B cell (primary cell): ENCODE results near the gene MRTFB. TPM values are rescaled to one million over a fixed set of nuclear protein-coding genes. Genes with fewer than 3 reads are reported as not detected.

Experiments used
- ATAC-seq: fragments of 200-7000 bp; cut with Tn5 transposase; one replicate; pipeline ENCODE4 v1.10.0; 2021; ENCODE audit warnings: low read depth, mild to moderate bottlenecking, moderate number of reproducible peaks, moderate library complexity
- CTCF ChIA-PET: fragments of 350-600 bp; sonication (Branson Sonifier 250); formaldehyde crosslinking; loops from one replicate; lab custom pipeline; 2021; ENCODE audit warnings: antibody characterized with exemption, inconsistent platforms; lab: Charles Lee
- POLR2A ChIA-PET: fragments of 350-600 bp; sonication (Branson Sonifier 250); formaldehyde crosslinking; loops from one replicate; lab custom pipeline; 2021; ENCODE audit warnings: antibody characterized with exemption; lab: Charles Lee
- DNase-seq: peaks from one replicate; pipeline ENCODE4 v3.0.0; 2013
- H2AFZ ChIP-seq: 2 replicates; pipeline ENCODE4 v1.6.1; 2012; ENCODE audit warnings: mild to moderate bottlenecking, low read depth, low read length; ENCODE audit not compliant: insufficient read depth, poor library complexity, severe bottlenecking
- H3K27ac ChIP-seq, 2 donors: 1 replicate in 1 of 2; 2 replicates in 1 of 2; pipeline ENCODE4 v1.5.1; 2012 to 2013; ENCODE audit warnings: low read length in 2 of 2, mild to moderate bottlenecking in 2 of 2, moderate library complexity in 1 of 2
- H3K27me3 ChIP-seq, 4 experiments: fragments of 200-600 bp in 1 of 4; sonication (generic) in 1 of 4; replicated peaks in 1 of 4; 1 replicate in 2 of 4; 2 replicates in 2 of 4; pipeline versions ENCODE4 v1.6.1 to v1.7.0; 2013 to 2016; ENCODE audit warnings: low read length in 3 of 4, mild to moderate bottlenecking in 2 of 4, mixed read lengths in 1 of 4, moderate library complexity in 1 of 4; ENCODE audit not compliant: insufficient read depth in 4 of 4, control insufficient read depth in 3 of 4; ENCODE audit errors: control extremely low read depth in 1 of 4
- H3K36me3 ChIP-seq, 2 experiments: replicated peaks in 1 of 2; 1 replicate in 1 of 2; 2 replicates in 1 of 2; pipeline versions ENCODE4 v1.6.1 to v1.7.1; 2013; ENCODE audit warnings: low read length in 1 of 2; ENCODE audit not compliant: insufficient read depth in 2 of 2, control insufficient read depth in 1 of 2; ENCODE audit errors: control extremely low read depth in 1 of 2, extremely low read depth in 1 of 2
- H3K4me1 ChIP-seq, 2 donors: fragments of 200-600 bp in 1 of 2; sonication (generic) in 1 of 2; 1 replicate in 1 of 2; 2 replicates in 1 of 2; pipeline versions ENCODE4 v1.5.1 to v1.6.1; 2013 to 2017; ENCODE audit warnings: low read length in 2 of 2; ENCODE audit not compliant: control insufficient read depth in 2 of 2, insufficient read depth in 2 of 2
- H3K4me2 ChIP-seq: replicated peaks from 2 replicates; pipeline ENCODE3; 2012; ENCODE audit warnings: mild to moderate bottlenecking, low read depth, low read length; ENCODE audit not compliant: poor library complexity, severe bottlenecking
- H3K4me3 ChIP-seq, 5 experiments: fragments of 200-600 bp in 1 of 5; sonication (generic) in 1 of 5; 1 replicate in 3 of 5; 2 replicates in 2 of 5; pipeline versions ENCODE4 v1.5.1 to v1.7.0; 2011 to 2016; ENCODE audit warnings: low read length in 4 of 5, mild to moderate bottlenecking in 4 of 5, low read depth in 2 of 5, control low read depth in 1 of 5, moderate library complexity in 1 of 5; ENCODE audit not compliant: insufficient read depth in 1 of 5; ENCODE audit errors: control extremely low read depth in 1 of 5, extremely low read depth in 1 of 5
- H3K79me2 ChIP-seq: fragments of 200-600 bp; sonication (generic); one replicate; pipeline ENCODE4 v1.6.0; 2016; ENCODE audit warnings: low read length; ENCODE audit not compliant: control insufficient read depth, insufficient read depth
- H3K9ac ChIP-seq: fragments of 200-600 bp; sonication (generic); 2 replicates; pipeline ENCODE4 v1.6.1; 2017; ENCODE audit warnings: mild to moderate bottlenecking, low read length, moderate library complexity
- H3K9me3 ChIP-seq, 3 donors: one replicate each; pipeline versions ENCODE4 v1.6.1 to v1.7.1; 2013; ENCODE audit warnings: low read length in 2 of 3; ENCODE audit not compliant: control insufficient read depth in 2 of 3, insufficient read depth in 1 of 3; ENCODE audit errors: control extremely low read depth in 1 of 3
- H4K20me1 ChIP-seq: 2 replicates; pipeline ENCODE4 v1.6.0; 2012; ENCODE audit warnings: mild to moderate bottlenecking, low read length; ENCODE audit not compliant: insufficient read depth, control insufficient read depth, poor library complexity, severe bottlenecking
- H3K27ac Mint-ChIP-seq: one replicate; pipeline ENCODE4 v1.8.0; 2021; ENCODE audit warnings: mixed read lengths
- H3K27me3 Mint-ChIP-seq: one replicate; pipeline ENCODE4 v1.8.0; 2021; ENCODE audit warnings: mixed read lengths
- H3K4me1 Mint-ChIP-seq: one replicate; pipeline ENCODE4 v1.8.0; 2021; ENCODE audit warnings: mixed read lengths
- H3K4me3 Mint-ChIP-seq: one replicate; pipeline ENCODE4 v1.8.0; 2021; ENCODE audit warnings: mixed read lengths
- H3K9me3 Mint-ChIP-seq: one replicate; pipeline ENCODE4 v1.8.0; 2022; ENCODE audit warnings: mixed read lengths; ENCODE audit not compliant: insufficient read depth
- CTCF ChIP-seq: fragments of 200-600 bp; IDR thresholded peaks from one replicate; pipeline ENCODE4 v1.8.0; 2022; ENCODE audit warnings: antibody characterized with exemption, mild to moderate bottlenecking
- EZH2 ChIP-seq: IDR thresholded peaks from 2 replicates; pipeline ENCODE4 v1.6.1; 2012; ENCODE audit warnings: borderline replicate concordance, low read depth, mild to moderate bottlenecking, moderate library complexity, low read length; ENCODE audit not compliant: insufficient read depth, poor library complexity, severe bottlenecking
- WGBS: methylation state at CpG from one replicate; pipeline ENCODE4 v1.1.5; 2013; ENCODE audit warnings: missing lambda C conversion rate; ENCODE audit not compliant: insufficient coverage; 5-methylcytosine and 5-hydroxymethylcytosine counted together
- intact Hi-C: fragments of 100-400 bp; cut with micrococcal nuclease; formaldehyde crosslinking; loops from one replicate; pipeline ENCODE4 v1.10.0; 2022
- polyA plus RNA-seq: library from polyadenylated mRNA; depleted of rRNA; stranded (reverse); fragments of >200 nt; gene quantifications from 2 replicates; pipeline ENCODE4 v1.2.3, GENCODE V29; 2012
- total RNA-seq, 2 donors: library from RNA; stranded (reverse); fragments of 120-200 nt in 1 of 2; gene quantifications; 1 replicate in 1 of 2; 2 replicates in 1 of 2; pipeline versions ENCODE4 v1.2.3 to v1.2.4, GENCODE V29; 2013 to 2022

Gene MRTFB
- total and polyA plus RNA-seq, 2 donors (not counting 1 experiment from before 2014, with no cell fraction given), result 6.6 to 39.5 TPM

- no peak overlapping the region for H3K9ac ChIP-seq
- H3K9me3 ChIP-seq, result peaks cover 0 to 9% (median 0%) of the 10 kb centered on the region in 3 donors
- intact Hi-C loops, result loop anchor here (1.0 kb wide), 1 partner anchor 41 kb away; no protein-coding TSS in a partner anchor
- TF ChIP-seq EZH2 (no peak), CTCF (no peak)
- H3K4me1 ChIP-seq, result peaks cover 15 to 18% of the 10 kb centered on the region in 2 donors
- H3K4me3 ChIP-seq, result no peak overlapping the region
- ChIA-PET CTCF (interaction anchor here (0.6 to 1.0 kb wide), 2 partner anchors 11 to 80 kb away, joined by 3 to 4 read pairs; no protein-coding TSS in a partner anchor), POLR2A (no interaction called here)
- Mint-ChIP-seq H3K4me3 (no peak overlapping the region), H3K27me3 (no peaks in the 10 kb centered on the region), H3K4me1 (peaks cover 17% of the 10 kb centered on the region), H3K9me3 (no peaks in the 10 kb centered on the region), H3K27ac (no peak overlapping the region)
- H2AFZ ChIP-seq, result no peak overlapping the region
- peaks cover 0 to 5% (median 0%) of the 10 kb centered on the region in 4 experiments for H3K27me3 ChIP-seq
- no peaks in the 10 kb centered on the region for H3K36me3 ChIP-seq
- no peak for DNase-seq
- no peaks in the 10 kb centered on the region for H4K20me1 ChIP-seq
- WGBS, result no CpG with 5 or more reads among the region's 1 CpG
- no peak for ATAC-seq
- no peak overlapping the region for H3K4me2 ChIP-seq
- no peak overlapping the region for H3K27ac ChIP-seq
- no peaks in the 10 kb centered on the region for H3K79me2 ChIP-seq
Observed at GRCh38 chr16:14314116-14314515, 243.0 kb downstream of the MRTFB start.

DNA sequence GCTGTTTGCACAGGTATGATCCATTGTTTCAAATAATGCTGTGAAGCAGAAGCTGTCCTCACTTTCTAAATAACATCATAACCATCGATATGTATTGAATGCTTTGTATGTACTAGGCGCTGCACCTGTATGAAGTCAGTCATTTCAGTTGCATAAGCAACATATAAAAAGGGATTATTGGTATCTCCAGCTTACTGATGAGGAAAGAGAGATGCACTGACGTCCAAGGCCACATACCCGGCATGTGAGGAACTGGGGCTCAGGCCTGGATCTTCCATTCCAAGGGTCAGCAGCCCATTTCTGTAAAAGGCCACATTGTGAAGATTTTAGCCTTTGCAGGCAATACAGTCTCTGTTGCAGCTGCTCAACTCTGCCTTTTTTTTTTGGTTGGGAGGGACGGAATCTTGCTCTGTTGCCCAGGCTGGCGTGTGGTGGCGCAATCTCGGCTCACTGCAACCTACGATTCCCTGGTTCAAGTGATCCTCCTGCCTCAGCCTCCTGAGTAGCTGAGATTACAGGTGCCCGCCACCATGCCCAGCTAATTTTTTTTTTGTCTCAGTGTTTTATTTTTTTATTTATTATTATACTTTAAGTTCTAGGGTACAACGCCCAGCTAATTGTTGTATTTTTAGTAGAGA is 244.7 kb downstream of the MRTFB start:
- ATAC-seq, result no peak
- POLR2A ChIA-PET, result no interaction called here

More for the DNA sequence above, 244.7 kb downstream of the MRTFB start:
- peaks cover 0 to 2% (median 0%) of the 10 kb centered on the region in 4 experiments for H3K27me3 ChIP-seq
- CTCF ChIA-PET, result interaction anchor here (1.1 kb wide), 1 partner anchor 10 kb away, joined by 3 read pairs; no protein-coding TSS in a partner anchor
- TF ChIP-seq EZH2, result no peak
- TF ChIP-seq CTCF, result no peak
- H3K27ac ChIP-seq, result no peak overlapping the region
- Mint-ChIP-seq H3K27ac (no peak overlapping the region), H3K9me3 (no peaks in the 10 kb centered on the region), H3K4me1 (peaks cover 1% of the 10 kb centered on the region), H3K4me3 (no peak overlapping the region), H3K27me3 (no peaks in the 10 kb centered on the region)
- WGBS, result 71% methylated on average over 7 of the region's 11 CpGs
- intact Hi-C loops, result no loop called here
- peaks cover 0 to 5% (median 0%) of the 10 kb centered on the region in 3 donors for H3K9me3 ChIP-seq
- H3K4me3 ChIP-seq, result no peak overlapping the region
- H3K4me1 ChIP-seq, result peaks cover under 1 to 2% of the 10 kb centered on the region in 2 donors
- H3K4me2 ChIP-seq, result no peak overlapping the region
- H3K9ac ChIP-seq, result no peak overlapping the region
- H3K36me3 ChIP-seq, result no peaks in the 10 kb centered on the region
- H4K20me1 ChIP-seq, result no peaks in the 10 kb centered on the region
- no peaks in the 10 kb centered on the region for H3K79me2 ChIP-seq
- no peak overlapping the region for H2AFZ ChIP-seq
- DNase-seq, result no peak
